ENCODE measurements around the gene SPATA31E1. TPM values are rescaled to one million over a fixed set of nuclear protein-coding genes. Genes with fewer than 3 reads are reported as not detected.

Gene SPATA31E1
- total and polyA plus RNA-seq, 11 donors, result not detected

DNA sequence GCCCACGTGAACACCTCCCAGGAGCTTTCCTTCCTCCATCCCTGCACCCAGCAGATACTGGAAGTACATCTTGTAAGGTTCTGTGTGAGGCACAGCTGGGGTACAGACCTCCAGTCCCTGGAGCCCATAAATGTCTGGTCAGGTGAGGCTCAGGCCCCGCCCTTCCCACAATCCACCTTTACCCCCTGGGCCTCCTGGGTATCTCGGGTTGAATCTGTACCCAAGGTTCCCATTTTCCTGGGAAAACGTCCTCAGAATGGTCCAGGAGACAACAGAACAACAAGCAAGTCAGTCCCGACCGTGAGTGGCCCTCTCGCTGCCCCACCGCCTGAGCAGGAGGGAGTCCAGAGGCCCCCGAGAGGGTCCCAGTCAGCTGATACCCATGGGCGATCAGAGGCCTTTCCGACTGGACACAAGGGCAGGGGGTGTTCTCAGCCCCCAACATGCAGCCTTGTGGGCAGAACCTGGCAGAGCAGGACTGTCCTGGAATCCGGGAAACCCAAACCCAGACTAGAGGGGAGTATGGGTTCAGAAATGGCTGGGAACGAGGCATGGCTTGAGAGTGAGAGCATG is 4.3 kb downstream of the SPATA31E1 start:
- WGBS, 4 donors, result 78 to 86% (median 83%) methylated on average over 12 to 13 of the region's 13 CpGs
- no peak overlapping the region for H3K4me3 ChIP-seq
- intact Hi-C loops (cut with DNase I), result no loop called here
- no peak for ATAC-seq
- DNase-seq, result no peak
- H3K27ac ChIP-seq, result no peak overlapping the region
- H3K4me1 ChIP-seq, result no peaks in the 10 kb centered on the region
- H3K36me3 ChIP-seq, result no peaks in the 10 kb centered on the region
- H3K9me3 ChIP-seq, result no peaks in the 10 kb centered on the region
- no peak for TF ChIP-seq POLR2A (IDR thresholded peaks at IDR 0.05)
- TF ChIP-seq, protein P1, sequence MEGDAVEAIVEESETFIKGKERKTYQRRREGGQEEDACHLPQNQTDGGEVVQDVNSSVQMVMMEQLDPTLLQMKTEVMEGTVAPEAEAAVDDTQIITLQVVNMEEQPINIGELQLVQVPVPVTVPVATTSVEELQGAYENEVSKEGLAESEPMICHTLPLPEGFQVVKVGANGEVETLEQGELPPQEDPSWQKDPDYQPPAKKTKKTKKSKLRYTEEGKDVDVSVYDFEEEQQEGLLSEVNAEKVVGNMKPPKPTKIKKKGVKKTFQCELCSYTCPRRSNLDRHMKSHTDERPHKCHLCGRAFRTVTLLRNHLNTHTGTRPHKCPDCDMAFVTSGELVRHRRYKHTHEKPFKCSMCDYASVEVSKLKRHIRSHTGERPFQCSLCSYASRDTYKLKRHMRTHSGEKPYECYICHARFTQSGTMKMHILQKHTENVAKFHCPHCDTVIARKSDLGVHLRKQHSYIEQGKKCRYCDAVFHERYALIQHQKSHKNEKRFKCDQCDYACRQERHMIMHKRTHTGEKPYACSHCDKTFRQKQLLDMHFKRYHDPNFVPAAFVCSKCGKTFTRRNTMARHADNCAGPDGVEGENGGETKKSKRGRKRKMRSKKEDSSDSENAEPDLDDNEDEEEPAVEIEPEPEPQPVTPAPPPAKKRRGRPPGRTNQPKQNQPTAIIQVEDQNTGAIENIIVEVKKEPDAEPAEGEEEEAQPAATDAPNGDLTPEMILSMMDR (IDR thresholded peaks at IDR 0.05), result no peak
- no peaks in the 10 kb centered on the region for H3K27me3 ChIP-seq

DNA sequence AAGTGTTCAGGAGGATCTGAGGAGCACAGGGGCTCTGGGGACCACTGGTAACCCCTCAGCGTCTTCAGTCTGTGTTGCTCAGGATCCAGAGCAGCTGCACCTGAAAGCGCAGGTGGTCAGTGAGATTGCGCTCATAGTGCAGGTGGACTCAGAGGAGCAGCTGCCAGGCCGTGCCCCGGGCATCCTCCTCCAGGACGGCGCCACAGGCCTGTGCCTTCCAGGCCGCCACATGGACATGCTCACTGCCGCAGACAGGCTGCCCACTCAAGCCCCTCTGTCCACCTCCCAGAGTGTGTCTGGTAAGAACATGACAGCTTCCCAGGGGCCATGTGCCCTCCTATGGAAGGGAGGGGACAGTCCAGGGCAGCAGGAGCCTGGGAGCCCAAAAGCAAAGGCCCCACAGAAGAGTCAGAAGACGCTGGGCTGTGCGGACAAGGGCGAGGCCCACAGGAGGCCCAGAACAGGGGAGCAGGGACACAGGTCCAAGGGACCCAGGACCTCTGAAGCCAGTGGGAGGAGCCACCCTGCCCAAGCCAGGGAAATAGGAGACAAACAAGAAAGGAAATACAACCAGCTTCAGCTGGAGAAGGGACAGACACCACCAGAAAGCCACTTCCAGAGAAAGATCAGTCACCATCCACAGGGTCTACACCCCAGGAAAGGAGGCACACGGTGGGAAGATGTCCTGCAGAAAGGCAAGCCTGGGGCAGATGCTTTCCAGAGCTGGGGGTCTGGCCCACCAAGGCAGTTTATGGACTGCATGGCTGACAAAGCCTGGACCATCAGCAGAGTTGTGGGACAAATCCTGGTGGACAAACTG is 5.2 kb downstream of the SPATA31E1 start:
- H3K27me3 ChIP-seq, result no peaks in the 10 kb centered on the region
- no peak overlapping the region for H3K4me3 ChIP-seq
- no peak for DNase-seq
- H3K9me3 ChIP-seq, result no peaks in the 10 kb centered on the region
- H3K4me1 ChIP-seq, result no peaks in the 10 kb centered on the region
- no peaks in the 10 kb centered on the region for H3K36me3 ChIP-seq
- intact Hi-C loops (cut with DNase I), result no loop called here
- no peak overlapping the region for H3K27ac ChIP-seq
- WGBS, 4 donors, result 83 to 92% (median 91%) methylated on average over 6 to 13 of the region's 13 CpGs
- TF ChIP-seq POLR2A (IDR thresholded peaks at IDR 0.05), result no peak
- TF ChIP-seq, protein P1 (IDR thresholded peaks at IDR 0.05), result no peak
- no peak for ATAC-seq

DNA sequence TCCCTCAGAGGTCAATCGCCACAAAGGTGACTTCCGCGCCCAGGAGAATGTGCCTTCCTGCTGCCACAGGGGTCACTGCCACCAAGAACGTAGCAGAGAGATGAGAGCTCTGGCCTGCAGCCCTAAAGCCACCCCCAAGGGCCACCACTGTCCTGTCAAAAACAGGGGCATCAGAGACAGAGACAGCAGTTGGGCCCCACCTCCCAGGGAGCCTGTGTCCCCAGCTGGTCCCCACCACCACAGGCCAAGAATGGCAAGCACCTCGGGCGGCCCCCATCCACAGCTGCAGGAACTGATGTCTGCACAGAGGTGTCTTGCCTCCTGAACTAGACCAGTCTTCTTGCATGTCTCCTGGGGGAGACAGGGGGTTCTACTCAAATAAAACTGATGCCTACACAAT is 5.8 kb downstream of the SPATA31E1 start:
- no peak overlapping the region for H3K4me3 ChIP-seq
- TF ChIP-seq POLR2A (IDR thresholded peaks at IDR 0.05), result no peak
- TF ChIP-seq, protein P1 (IDR thresholded peaks at IDR 0.05), result no peak
- 69 to 77% (median 75%) methylated on average over 5 to 6 of the region's 6 CpGs for WGBS, 4 donors
- intact Hi-C loops (cut with DNase I), result no loop called here
- H3K9me3 ChIP-seq, result no peaks in the 10 kb centered on the region
- DNase-seq (no peak), ATAC-seq (no peak)
- no peaks in the 10 kb centered on the region for H3K36me3 ChIP-seq
- H3K4me1 ChIP-seq, result no peaks in the 10 kb centered on the region
- no peak overlapping the region for H3K27ac ChIP-seq
- H3K27me3 ChIP-seq, result no peaks in the 10 kb centered on the region

DNA sequence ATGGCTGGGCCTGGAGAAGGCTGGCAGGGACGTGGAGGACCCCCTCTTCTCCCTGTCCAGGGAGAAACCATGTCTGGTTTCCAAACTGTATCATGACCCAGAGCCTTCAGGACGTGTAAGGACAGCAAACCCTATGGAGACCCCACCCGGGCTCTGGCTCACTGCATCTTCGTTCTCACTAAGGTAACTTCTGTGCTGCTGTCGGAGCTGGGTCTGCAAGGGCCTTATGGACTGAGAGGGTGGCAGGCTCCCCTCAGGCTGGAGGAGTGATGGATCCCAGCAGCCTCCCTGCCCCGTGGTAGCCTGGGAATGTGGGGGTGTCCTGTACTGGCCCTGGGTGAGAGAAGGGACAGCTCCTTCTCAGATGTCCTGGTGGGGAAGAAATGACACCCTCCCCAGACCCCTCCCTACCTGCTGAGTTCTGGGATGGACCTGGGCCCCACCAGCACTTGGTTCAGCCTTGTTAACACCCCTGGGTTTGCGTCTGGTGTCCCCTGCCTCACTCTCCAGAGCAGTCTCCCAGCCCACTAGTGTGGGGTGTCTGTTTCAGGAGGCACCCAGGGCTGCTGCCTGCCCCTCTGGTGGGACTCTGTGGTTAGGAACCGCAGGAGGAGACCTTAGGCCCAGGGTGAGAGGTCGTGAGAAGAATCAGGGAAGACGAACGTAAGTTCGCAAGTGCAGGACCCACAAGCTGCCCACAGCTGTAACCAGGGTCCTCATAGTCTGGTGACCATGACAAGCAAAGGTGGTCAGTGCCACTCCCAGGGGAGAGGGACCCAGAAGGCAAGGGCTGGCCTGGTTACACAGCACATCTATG is 6.6 kb downstream of the SPATA31E1 start:
- Histone ChIP-seq H3K4me3 (no peak overlapping the region), H3K4me1 (no peaks in the 10 kb centered on the region), H3K9me3 (peaks cover 0 to 4% (median 0%) of the 10 kb centered on the region in 12 donors), H3K27me3 (no peaks in the 10 kb centered on the region), H3K27ac (no peak overlapping the region), H3K36me3 (no peaks in the 10 kb centered on the region)
- no peak for TF ChIP-seq POLR2A (IDR thresholded peaks at IDR 0.05)
- TF ChIP-seq, protein P1 (IDR thresholded peaks at IDR 0.05), result no peak
- intact Hi-C loops (cut with DNase I), result no loop called here
- no peak for DNase-seq
- WGBS, 4 donors, result 85 to 90% (median 87%) methylated on average over 6 to 12 of the region's 12 CpGs
- peak in 1 of 4 donors; percentile 10 for ATAC-seq

All from heart left ventricle (tissue), 16 donors.